Uterus (tissue), 2 donors: ENCODE results near the gene GAA.

ENCODE experiments used
- POLR2A ChIP-seq, 2 donors: fragments of 450-650 bp; IDR thresholded peaks; one replicate each; pipeline ENCODE4 v1.6.1; 2016; ENCODE audit warnings: antibody characterized with exemption in 2 of 2, mild to moderate bottlenecking in 1 of 2, moderate library complexity in 1 of 2
- TF ChIP-seq, protein P1 (sequence below), 4 experiments: fragments of 200-600 bp in 2 of 4; fragments of 450-650 bp in 2 of 4; sonication (generic) in 2 of 4; IDR thresholded peaks; one replicate each; pipeline ENCODE4 v1.5.1; 2016 to 2019; ENCODE audit warnings: antibody characterized with exemption in 4 of 4, mild to moderate bottlenecking in 2 of 4, moderate library complexity in 1 of 4

DNA sequence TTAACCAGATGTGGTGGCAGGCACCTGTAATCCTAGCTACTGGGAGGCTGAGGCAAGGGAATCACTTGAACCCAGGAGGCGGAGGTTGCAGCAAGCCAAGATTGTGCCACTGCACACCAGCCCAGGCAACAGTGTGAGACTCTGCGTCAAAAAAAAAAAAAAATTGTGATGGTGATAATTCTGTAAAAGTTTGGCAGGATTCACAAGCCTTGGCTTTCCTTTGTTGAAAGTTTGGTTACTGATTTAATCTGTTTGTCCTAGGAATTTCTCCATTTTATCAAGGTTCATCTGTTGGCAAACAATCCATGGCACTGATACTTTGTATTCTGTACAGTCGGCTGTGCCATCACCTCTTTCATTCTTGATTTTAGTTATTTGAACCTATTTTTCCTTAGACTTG lies 29.6 kb downstream of the GAA start:
- TF ChIP-seq, protein P1, sequence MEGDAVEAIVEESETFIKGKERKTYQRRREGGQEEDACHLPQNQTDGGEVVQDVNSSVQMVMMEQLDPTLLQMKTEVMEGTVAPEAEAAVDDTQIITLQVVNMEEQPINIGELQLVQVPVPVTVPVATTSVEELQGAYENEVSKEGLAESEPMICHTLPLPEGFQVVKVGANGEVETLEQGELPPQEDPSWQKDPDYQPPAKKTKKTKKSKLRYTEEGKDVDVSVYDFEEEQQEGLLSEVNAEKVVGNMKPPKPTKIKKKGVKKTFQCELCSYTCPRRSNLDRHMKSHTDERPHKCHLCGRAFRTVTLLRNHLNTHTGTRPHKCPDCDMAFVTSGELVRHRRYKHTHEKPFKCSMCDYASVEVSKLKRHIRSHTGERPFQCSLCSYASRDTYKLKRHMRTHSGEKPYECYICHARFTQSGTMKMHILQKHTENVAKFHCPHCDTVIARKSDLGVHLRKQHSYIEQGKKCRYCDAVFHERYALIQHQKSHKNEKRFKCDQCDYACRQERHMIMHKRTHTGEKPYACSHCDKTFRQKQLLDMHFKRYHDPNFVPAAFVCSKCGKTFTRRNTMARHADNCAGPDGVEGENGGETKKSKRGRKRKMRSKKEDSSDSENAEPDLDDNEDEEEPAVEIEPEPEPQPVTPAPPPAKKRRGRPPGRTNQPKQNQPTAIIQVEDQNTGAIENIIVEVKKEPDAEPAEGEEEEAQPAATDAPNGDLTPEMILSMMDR (IDR thresholded peaks at IDR 0.05), result no peak
- TF ChIP-seq POLR2A (IDR thresholded peaks at IDR 0.05), result no peak
